ENCODE data around the gene SLIT3. TPM values are rescaled to one million over a fixed set of nuclear protein-coding genes. Genes with fewer than 3 reads are reported as not detected.

Gene SLIT3
- total and polyA plus RNA-seq, 10 of the 15 experiments (the other 5 are each of a cell fraction or from before 2014, with no cell fraction given) = 0.05 TPM; not detected in 9

DNA sequence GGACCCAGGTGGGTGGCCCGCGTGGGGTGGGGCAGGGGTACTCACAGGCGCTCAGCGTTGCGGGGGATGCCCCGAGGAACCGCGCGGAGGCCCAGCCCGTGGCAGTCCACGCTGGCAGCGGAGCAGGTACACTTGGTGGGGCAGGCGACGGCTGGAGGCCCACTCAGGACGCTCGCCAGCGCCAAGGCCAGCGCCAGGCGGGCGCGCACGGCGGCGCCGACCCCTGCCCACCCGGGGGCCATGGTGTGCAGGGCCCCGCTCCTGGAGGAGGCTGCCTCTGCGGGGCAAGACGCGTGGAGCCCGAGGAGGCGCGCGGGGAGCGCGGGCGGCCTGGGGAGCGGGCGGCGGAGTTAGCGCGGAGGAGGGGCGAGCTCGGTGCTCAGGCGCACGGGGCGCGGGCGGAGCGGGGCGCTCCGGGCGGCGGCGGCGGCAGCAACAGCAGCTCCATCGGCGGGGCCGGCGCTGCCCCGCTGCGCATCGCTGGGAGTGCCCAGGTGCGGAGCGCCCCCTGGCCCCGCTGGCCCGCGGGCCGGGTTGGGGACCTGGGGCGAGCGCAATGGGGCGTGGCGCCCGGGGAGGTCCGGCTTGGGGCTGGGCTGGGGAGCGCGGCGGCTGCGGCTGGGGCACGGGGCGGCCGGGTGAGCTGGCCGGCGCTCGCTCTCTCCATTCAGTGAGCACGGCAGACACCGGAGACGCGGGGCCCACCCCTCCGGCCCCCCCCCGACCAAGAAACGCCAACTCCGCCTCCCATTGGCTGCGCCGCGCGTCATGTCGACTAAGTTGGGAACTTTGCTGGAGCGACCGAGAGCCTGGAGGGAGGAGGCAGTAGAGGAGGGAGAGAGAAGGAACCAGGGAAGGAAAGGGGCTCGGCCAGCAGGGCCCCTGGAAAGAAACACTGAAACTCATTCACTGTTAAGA lies at the start of gene SLIT3 (continued):
- TF ChIP-seq MEF2A (IDR thresholded peaks at IDR 0.05; ENCODE audit: insufficient read depth, low read depth, low read length) = no peak
- TF ChIP-seq FOXM1 (IDR thresholded peaks at IDR 0.05; ENCODE audit: low read depth, low read length) = no peak
- no peak for TF ChIP-seq KLF5 (IDR thresholded peaks at IDR 0.05; ENCODE audit: partially characterized antibody)
- no peak for TF ChIP-seq POU2F2 (IDR thresholded peaks at IDR 0.05; ENCODE audit: borderline replicate concordance, low read depth, low read length)

DNA sequence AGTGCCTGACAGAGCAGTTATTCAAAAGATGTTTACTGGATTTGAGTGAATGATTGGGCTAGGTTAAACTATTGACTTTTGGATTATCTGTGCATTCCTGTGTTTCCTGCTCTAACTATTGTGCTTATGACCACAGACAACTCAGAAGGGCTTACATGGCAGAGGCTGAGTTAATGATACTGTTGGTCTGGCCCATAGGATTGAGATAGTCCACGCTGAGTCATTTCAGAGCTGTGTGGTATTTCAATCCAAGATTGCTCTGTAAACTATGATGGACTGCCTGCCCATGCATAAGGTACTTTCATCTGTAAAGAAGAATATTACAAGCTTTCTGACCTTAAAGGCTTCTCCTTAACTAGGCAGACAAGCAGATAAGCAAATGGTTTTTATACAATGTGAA lies 49.1 kb upstream of the SLIT3 start:
- no TSS peak for BruUV-seq (replicated peaks)
- Histone ChIP-seq H3K4me2 (ENCODE audit: control insufficient read depth, insufficient read depth) (no peak overlapping the region), H3K9ac (ENCODE audit: control insufficient read depth, insufficient read depth, low read length) (no peak overlapping the region), H4K20me1 (ENCODE audit: control insufficient read depth, insufficient read depth) (no peaks in the 10 kb centered on the region; the same call in 1 of the 2 replicates), H3K79me2 (ENCODE audit: control insufficient read depth, insufficient read depth, low read length) (no peaks in the 10 kb centered on the region), H3K9me3 (replicated peaks; ENCODE audit: control insufficient read depth, insufficient read depth, low read length) (no peaks in the 10 kb centered on the region), H3K4me1 (ENCODE audit: control insufficient read depth, insufficient read depth, low read length) (no peaks in the 10 kb centered on the region), H3K27ac (ENCODE audit: control insufficient read depth, insufficient read depth) (no peak overlapping the region), H2AFZ (ENCODE audit: control insufficient read depth, low read depth, low read length) (no peak overlapping the region), H3K4me3 (no peak overlapping the region), H3K27me3 (replicated peaks in 1 of 2; ENCODE audit: control insufficient read depth in 2 of 2, insufficient read depth in 2 of 2, low read length in 1 of 2) (no peaks in the 10 kb centered on the region; a peak in 1 of 4 replicates), H3K36me3 (ENCODE audit: control insufficient read depth in 2 of 2, insufficient read depth in 2 of 2, low read length in 1 of 2) (no peaks in the 10 kb centered on the region)
- ChIA-PET SMC1A (ENCODE audit: uncharacterized antibody, unreplicated experiment) (no interaction called here), CTCF (no interaction called here), POLR2A (no interaction called here), RAD21 (ENCODE audit: unreplicated experiment) (no interaction called here)
- WGBS (ENCODE audit: insufficient coverage, insufficient replicate concordance, low lambda C conversion rate, missing lambda C conversion rate) = 0% methylated on average over 1 of the region's 1 CpG
- FAIRE-seq (no peak), DNase-seq (ENCODE audit: low read depth, low spot score) (no peak), ATAC-seq (no peak)
- in situ Hi-C loops (cut with MboI) (no loop called here), intact Hi-C loops (cut with micrococcal nuclease; ENCODE audit: unreplicated experiment) (no loop called here)
- no peak for TF ChIP-seq ATF3 (IDR thresholded peaks at IDR 0.05; ENCODE audit: borderline replicate concordance, extremely low read depth, low read depth, low read length)
- TF ChIP-seq MTA3 (IDR thresholded peaks at IDR 0.05; ENCODE audit: borderline replicate concordance, low read length) = no peak
- no peak for TF ChIP-seq SREBF2 (IDR thresholded peaks at IDR 0.05; ENCODE audit: low read length)
- TF ChIP-seq ZNF622 (IDR thresholded peaks at IDR 0.05) = no peak
- TF ChIP-seq YY1 (IDR thresholded peaks at IDR 0.05; ENCODE audit: low read depth, low read length) = no peak
- no peak for TF ChIP-seq POLR2A (IDR thresholded peaks at IDR 0.05; ENCODE audit: low read depth, low read length)
- no peak for TF ChIP-seq ZSCAN29 (IDR thresholded peaks at IDR 0.05)
